ENCODE results near the gene ERCC5.
A peak's percentile ranks its signal among the peaks of the same experiment; 100 is the strongest.

The ERCC5 gene

GRCh38 chr13:102839462-102839861 lies 6.4 kb upstream of the ERCC5 start:
- no peak for DNase-seq (ENCODE audit: low spot score)
- no peak for FAIRE-seq

- DNase-seq (ENCODE audit: low spot score) (no peak), FAIRE-seq (no peak)
Measured at GRCh38 chr13:102845289-102845629, 573 bp upstream of the ERCC5 start.

GRCh38 chr13:102846261-102847015 lies 606 bp downstream of the ERCC5 start:
- DNase-seq (ENCODE audit: low spot score) (no peak), FAIRE-seq (no peak)

- DNase-seq (ENCODE audit: low spot score) (no peak), FAIRE-seq (no peak)
Measured at GRCh38 chr13:102847272-102848234, 1.7 kb downstream of the ERCC5 start.

- DNase-seq (ENCODE audit: low spot score) = no peak
- no peak for FAIRE-seq
Measured at GRCh38 chr13:102848956-102849355, 3.1 kb downstream of the ERCC5 start.

- no peak for DNase-seq (ENCODE audit: low spot score)
- no peak for FAIRE-seq
Measured at GRCh38 chr13:102852556-102852955, 6.7 kb downstream of the ERCC5 start.

- no peak for FAIRE-seq
- no peak for DNase-seq (ENCODE audit: low spot score)
Measured at GRCh38 chr13:102854675-102855074, 8.8 kb downstream of the ERCC5 start.

- no peak for DNase-seq (ENCODE audit: low spot score)
- no peak for FAIRE-seq
Measured at GRCh38 chr13:102856557-102856956, 10.7 kb downstream of the ERCC5 start.

GRCh38 chr13:102862624-102863210 lies 16.9 kb downstream of the ERCC5 start:
- no peak for DNase-seq (ENCODE audit: low spot score)
- no peak for FAIRE-seq

- DNase-seq (ENCODE audit: low spot score) = no peak
- no peak for FAIRE-seq
Measured at GRCh38 chr13:102863590-102863989, 17.8 kb downstream of the ERCC5 start.

GRCh38 chr13:102868366-102868936 lies 22.6 kb downstream of the ERCC5 start:
- FAIRE-seq = no peak
- no peak for DNase-seq (ENCODE audit: low spot score)

- DNase-seq (ENCODE audit: low spot score) (no peak), FAIRE-seq (no peak)
Measured at GRCh38 chr13:102869948-102870676, 24.3 kb downstream of the ERCC5 start.

GRCh38 chr13:102870677-102871415 lies 25.0 kb downstream of the ERCC5 start:
- DNase-seq (ENCODE audit: low spot score) (peak; percentile 44), FAIRE-seq (no peak)

GRCh38 chr13:102872131-102872530 lies 26.3 kb downstream of the ERCC5 start:
- DNase-seq (ENCODE audit: low spot score) = no peak
- FAIRE-seq = no peak

GRCh38 chr13:102872531-102872930 lies 26.7 kb downstream of the ERCC5 start:
- DNase-seq (ENCODE audit: low spot score) (no peak), FAIRE-seq (no peak)

GRCh38 chr13:102873653-102874052 lies 27.8 kb downstream of the ERCC5 start:
- no peak for FAIRE-seq
- DNase-seq (ENCODE audit: low spot score) = no peak

- DNase-seq (ENCODE audit: low spot score) (no peak), FAIRE-seq (no peak)
Measured at GRCh38 chr13:102875256-102875655, 29.4 kb downstream of the ERCC5 start.

- FAIRE-seq (no peak), DNase-seq (ENCODE audit: low spot score) (no peak)
Measured at GRCh38 chr13:102877303-102877702, 31.5 kb downstream of the ERCC5 start.

GRCh38 chr13:102878481-102878880 lies 32.6 kb downstream of the ERCC5 start:
- DNase-seq (ENCODE audit: low spot score) (no peak), FAIRE-seq (no peak)

GRCh38 chr13:102879793-102880499 lies 34.1 kb downstream of the ERCC5 start:
- DNase-seq (ENCODE audit: low spot score) (no peak), FAIRE-seq (no peak)

Measured in urothelium cell line (cell line).